ENCODE measurements around the gene ASXL1.

DNA sequence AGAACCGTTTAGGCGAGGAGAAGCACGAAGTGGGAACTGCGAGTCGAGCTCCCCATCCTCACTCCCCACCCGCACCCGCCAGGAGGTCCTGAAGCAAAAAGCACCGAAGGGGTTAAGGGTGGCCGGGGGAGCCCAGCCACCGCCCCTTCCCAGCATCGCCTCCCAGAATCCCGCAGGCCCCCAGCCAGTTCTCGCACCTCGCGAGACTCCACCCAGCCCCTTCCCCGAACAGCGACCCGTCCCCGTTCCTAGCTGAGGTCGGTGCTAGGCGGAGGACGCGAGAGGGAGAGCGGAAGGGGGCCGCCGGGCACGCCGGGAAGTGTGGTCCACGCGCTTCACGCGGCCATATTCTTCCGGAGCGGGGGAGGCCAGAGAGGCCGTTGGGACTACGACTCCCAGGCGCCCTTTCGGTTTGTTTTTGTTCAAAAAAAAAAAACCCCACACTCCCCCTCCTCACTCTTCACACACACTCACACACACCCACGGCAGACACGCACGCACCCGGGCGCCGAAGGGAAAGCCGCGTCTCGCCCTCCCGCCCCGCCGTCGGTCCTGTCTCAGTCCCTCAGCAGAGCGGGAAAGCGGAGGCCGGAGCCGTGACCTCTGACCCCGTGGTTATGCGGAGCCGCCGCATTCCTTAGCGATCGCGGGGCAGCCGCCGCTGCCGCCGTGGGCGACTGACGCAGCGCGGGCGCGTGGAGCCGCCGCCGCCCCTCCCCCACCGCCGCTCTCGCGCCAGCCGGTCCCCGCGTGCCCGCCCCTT, at the start of gene ASXL1:
- TF ChIP-seq POLR2A (IDR thresholded peaks at IDR 0.05) (peak; percentile 75), EP300 (IDR thresholded peaks at IDR 0.05) (peak; percentile 82)
- TF ChIP-seq, protein P1, sequence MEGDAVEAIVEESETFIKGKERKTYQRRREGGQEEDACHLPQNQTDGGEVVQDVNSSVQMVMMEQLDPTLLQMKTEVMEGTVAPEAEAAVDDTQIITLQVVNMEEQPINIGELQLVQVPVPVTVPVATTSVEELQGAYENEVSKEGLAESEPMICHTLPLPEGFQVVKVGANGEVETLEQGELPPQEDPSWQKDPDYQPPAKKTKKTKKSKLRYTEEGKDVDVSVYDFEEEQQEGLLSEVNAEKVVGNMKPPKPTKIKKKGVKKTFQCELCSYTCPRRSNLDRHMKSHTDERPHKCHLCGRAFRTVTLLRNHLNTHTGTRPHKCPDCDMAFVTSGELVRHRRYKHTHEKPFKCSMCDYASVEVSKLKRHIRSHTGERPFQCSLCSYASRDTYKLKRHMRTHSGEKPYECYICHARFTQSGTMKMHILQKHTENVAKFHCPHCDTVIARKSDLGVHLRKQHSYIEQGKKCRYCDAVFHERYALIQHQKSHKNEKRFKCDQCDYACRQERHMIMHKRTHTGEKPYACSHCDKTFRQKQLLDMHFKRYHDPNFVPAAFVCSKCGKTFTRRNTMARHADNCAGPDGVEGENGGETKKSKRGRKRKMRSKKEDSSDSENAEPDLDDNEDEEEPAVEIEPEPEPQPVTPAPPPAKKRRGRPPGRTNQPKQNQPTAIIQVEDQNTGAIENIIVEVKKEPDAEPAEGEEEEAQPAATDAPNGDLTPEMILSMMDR (IDR thresholded peaks at IDR 0.05), result peak in 1 of 3 donors; percentile 29

All from ovary (tissue), 3 donors.